Stimulated activated CD8-positive, alpha-beta memory T cell treated with anti-CD3 and anti-CD28 coated beads, Interleukin-7, amount 100 ng/mL, for 1 hour (primary cell): ENCODE data around the gene CLTC.
"Not testable (repeated sequence)": the region's sequence is repeated elsewhere in the genome, so short reads cannot be mapped to it uniquely, and the experiment has no call there.

Source experiments
- DNase-seq, 2 donors: peaks; one replicate each; pipeline ENCODE4 v3.0.0-alpha.2; 2020; ENCODE audit warnings: low read depth in 2 of 2

Gene CLTC

DNA sequence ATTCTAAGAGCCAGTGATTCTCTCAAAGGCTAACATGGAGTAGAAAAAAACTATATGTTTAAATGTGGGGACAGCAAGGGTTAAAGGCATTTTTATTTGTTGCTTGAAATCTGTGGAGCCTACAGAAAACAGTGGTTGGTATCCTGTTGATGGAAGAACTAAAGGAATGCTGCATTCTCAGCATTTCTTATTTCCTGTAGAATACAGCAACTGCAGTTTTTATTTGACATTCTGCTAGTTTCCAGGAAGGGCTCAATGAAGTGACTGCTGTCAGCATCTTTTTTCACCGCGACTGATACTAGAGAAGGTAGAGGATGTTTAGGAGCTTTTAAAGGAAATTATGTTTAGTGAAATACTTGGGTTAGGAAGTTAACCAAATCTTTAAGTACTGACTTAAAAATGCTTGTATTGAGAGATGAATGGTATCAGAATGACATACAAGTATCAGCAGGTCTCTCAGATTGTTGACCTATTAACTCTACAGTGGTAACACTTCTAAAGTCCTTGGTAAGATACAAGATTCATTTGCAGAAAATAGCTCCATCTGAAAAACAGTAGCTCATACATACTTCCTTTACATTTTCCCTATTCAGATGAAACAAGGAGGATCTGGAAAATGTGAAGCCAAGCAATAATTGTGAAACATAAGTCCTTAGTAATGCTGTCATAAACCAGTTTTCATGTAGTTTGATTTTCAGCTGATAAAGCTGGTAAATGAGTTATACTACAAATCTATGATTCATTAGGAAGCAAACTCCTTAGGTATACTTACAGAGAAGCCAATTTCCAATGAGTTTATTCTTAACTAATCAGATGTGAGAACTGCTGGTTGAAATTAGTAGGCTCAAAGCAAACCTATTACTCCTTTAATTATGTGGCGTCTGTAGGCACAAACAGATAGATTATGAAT lies 15.2 kb downstream of the CLTC start:
- DNase-seq, result no peak

DNA sequence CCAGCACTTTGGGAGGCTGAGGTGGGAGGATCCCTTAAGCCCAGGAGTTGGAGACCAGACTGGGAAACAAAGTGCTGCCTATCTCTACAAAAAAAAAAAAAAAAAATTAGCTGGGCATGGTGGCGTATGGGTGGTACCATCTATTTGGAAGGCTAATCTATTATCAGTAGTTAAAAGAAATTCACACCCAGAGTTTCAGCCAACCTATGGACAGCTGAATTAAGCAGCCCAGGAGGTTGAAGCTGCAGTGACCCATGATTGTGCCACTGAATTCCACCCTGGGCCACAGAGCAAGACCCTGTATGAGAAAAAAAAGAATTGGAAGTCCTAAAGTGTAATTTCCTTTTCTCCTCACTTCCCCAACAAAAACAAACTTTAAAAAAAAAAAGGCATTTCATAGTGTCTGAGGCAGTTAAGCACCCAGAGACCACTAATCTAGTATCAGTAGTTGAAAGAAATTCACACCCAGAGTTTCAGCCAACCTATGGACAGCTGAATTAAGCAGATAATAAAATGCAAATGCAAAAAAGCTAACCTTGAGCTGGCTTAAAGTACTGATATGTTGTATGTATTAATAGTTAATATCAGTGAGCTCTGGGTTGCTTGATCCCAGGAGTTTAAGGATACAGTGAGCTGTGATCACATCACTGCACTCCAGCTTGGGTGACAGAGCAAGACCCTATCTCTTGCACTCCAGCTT lies 18.1 kb downstream of the CLTC start:
- no peak for DNase-seq

DNA sequence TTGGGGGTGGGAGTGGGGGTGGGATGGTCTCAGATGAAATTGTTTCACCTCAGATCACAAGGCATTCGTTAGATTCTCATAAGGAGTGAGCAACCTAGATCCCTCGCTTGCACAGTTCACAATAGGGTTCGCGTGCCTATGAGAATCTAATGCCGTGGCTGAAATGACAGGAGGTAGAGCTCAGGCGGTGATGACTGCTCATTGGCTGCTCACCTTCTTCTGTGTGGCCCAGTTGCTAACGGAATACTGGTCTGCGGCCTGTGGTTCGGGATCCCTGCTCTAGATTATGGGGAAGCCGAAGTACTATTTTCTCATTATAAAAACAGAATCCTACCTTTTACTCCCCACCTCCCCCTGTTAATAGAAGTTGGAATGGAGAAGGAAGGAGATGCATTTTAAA lies 18.9 kb downstream of the CLTC start:
- DNase-seq, result no peak

DNA sequence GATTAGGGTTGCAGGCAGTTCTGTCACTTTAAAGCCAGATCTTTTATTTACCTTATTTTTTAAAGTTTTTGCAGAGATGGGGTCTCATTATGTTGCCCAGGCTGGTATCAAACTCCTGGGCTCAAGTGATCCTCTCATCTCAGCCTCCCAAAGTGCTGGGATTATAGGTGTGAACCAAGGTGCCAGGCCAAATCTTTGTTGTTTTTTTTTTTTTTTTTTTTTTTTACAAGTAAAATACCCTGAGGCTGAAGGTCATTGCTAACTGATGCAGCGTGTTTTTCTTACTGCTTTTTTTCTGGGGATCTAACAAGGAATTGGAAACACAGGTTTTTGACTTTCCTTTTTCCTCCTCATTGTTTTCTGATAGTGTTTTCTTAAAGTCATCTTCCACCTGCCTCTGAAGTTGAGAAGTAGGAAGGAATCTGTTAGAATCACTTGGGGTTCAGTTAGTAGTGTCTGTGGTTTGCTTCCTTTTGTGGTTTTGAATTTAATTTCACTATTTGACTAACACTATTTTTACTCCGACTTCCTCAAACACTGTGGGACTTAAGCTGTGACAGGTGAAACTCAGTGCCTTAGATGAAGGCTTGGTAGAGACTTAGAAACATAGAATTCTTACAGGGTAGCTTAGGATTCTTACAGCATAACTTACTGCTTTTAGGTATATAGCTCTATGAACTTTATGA lies 22.2 kb downstream of the CLTC start:
- no peak for DNase-seq

DNA sequence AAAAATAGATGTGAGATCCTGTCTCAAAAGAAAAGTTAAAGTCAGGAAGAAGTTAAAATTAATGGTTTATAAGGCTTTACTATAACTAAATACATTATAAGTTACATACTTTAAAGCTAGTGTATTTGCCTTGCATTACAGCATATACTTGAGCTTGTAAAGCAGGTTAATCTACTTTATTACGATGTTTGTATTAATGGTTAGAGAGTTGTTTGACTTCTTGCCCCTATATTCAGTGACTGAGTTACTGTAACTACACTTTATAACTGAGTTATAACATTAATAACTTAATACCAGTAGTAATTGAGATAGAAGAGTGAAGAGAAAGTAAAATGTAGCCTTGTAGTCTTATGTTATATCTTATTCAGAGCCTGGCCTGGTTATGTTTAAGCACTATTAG lies 22.9 kb downstream of the CLTC start:
- no peak for DNase-seq

DNA sequence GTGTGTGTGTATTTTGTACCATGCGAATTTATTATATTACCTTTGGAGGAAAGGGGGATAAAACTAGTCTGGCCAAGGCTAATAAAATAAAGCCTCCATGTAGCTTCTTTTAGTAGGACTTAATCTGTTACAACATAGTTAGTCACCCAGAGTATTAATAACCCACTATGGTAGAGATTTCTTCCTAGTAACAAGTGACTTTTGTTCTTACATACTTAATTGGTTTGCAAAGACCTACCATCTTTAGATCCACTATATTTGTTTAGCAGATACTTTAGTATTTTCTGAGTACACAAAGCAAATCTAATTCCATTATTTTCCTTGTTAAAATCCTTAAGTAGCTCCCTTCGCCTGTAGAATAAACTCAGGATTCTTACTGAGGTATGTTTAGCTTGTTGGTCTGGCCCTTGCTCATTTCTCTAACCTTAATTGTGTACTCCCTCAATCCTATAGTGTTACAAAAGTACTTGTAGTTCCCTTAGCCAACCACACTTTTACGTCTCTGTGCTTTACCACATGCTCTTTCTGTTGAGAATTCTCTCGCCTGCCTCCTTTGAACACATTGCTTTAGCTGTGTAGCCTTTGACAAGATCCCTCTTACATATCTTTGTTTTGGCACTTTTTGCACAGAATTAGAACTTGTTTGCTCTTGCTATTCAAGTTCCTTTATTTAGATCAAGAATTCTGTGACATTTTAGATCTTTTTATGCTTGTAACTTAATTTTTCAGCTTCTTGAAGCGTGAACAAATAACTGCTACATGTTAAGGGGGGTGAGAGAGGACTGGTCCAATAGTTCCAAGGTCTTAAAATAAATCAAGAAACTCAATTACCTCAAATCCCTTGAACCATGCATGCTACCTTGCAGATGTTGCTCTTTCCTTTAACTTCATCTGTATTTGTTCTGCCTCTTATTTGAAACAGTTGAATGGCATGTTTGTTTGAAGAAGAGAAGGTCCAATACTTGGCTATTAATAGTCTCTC lies 23.8 kb downstream of the CLTC start:
- DNase-seq, result no peak

DNA sequence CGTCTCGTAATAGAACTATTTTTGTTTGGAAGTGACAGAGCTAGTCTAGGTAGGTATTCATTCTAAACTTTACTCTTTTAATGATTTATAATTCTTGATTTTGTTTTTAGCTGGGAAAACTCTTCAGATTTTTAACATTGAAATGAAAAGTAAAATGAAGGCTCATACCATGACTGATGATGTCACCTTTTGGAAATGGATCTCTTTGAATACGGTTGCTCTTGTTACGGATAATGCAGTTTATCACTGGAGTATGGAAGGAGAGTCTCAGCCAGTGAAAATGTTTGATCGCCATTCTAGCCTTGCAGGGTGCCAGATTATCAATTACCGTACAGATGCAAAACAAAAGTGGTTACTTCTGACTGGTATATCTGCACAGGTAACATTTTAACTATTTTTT lies 27.6 kb downstream of the CLTC start:
- DNase-seq, result no peak

DNA sequence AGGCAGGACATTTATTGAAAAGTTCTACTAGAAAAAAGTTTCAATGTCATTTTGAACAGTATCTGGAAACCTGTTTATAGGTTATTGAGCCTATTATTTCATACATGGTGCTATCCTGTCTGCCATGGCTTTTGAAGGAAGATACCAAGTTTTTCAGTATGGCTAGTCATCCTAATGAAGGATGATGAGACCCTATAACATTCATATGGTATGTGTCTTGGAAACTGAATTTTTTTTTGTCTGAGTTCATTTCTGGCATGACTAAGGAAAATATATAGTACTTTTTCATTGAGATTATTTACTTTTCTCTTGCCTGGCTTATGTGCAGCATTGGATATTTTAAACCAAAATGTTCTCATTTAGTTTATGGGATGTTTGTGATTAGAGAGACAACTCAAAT lies 30.2 kb downstream of the CLTC start:
- DNase-seq, result no peak

DNA sequence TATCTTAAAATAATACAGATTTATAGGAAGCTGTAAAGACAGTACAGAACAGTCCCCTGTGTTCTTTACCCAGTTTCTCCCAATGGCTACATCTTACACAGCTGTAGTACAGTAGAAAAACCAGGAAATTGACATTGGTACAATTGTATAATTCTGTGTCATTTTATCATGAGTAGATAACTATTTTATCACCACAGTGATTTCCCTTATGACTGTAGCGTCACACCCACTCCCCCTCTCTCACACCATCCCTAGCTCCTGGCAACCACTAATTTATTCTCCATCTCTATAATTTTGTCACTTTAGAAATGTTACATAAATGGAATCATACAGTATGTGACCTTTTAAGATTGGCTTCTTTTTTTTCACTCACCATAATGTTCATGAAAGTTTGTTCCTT lies 30.9 kb downstream of the CLTC start:
- no peak for DNase-seq

DNA sequence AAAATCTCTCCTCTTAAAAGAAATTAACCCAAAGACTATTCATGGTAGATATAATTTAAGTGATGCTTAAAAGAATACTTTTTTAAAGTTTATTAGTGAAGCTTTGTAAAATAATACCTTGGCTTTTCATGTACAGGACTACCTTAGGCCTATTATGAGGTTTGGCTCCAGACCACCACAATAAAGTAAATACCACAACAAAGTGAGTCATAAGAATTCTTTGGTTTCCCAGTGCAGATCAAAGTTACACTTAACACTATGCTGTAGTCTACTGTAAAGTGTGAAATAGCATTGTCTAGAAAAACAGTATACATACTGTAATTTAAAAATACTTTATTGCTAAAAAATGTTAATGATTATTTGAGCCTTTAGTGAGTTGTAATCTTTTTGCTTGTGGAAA lies 31.7 kb downstream of the CLTC start:
- no peak for DNase-seq

DNA sequence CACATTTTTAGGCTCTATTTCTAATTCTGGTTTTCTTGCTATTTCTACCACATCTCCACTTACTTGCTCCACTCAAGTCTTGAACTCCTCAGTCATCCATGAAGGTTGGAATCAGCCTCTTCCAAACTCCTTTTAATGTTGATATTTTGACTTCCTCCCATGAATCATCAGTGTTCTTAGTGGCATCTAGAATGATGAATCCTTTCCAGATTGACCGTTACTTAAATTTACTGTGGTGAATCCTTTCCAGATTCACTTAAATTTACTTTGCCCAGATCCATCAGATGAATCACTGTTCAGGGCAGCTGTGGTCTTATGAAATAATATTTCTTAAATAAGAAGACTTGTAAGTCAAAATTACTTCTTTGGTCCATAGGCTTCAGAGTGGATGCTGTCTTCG lies 32.4 kb downstream of the CLTC start:
- DNase-seq, result no peak

DNA sequence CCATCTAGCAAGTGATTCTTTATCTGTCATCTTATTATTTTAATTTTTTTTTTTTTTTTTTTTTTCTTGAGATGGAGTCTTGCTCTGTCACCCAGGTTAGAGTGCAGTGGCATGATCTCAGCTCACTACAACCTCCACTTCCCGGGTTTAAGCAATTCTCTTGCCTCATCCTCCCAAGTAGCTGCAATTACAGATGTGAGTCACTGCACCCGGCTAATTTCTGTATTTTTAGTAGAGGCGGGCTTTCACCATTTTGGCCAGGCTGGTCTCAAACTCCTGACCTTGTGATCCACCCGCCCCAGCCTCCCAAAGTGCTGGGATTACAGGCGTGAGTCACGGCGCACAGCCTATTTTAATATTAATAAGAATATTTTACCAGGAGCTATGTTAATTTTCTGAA lies 36.9 kb downstream of the CLTC start:
- not testable (repeated sequence) for DNase-seq

DNA sequence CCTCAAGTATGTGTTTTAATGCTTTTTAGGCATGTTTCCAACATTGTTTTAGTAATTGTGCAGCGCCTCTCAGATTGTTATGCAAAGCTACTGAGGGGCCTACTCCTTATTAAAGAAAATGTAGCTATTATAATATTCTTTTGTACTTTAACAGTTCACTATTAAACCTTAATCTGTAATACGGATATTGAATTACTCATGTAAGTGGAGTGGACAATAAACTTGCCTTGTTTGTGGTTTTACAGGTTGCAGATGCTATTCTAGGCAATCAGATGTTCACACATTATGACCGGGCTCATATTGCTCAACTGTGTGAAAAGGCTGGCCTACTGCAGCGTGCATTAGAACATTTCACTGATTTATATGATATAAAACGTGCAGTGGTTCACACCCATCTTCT lies 46.5 kb downstream of the CLTC start:
- DNase-seq, result no peak

DNA sequence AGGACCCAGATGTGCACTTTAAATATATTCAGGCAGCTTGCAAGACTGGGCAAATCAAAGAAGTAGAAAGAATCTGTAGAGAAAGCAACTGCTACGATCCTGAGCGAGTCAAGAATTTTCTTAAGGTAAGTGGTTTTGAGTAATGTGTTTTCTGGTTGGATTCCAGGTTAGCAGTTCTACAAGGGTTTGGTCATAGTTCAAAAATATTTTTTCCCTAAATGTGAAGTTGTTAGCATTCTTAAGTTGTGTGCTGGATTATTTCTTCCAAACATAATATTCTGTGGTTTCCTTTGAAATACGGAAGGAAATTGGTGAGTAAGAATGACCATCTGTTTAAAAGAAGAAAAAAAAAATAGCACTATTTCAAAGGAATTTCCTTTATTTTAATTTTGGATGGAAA lies 49.1 kb downstream of the CLTC start:
- no peak for DNase-seq

DNA sequence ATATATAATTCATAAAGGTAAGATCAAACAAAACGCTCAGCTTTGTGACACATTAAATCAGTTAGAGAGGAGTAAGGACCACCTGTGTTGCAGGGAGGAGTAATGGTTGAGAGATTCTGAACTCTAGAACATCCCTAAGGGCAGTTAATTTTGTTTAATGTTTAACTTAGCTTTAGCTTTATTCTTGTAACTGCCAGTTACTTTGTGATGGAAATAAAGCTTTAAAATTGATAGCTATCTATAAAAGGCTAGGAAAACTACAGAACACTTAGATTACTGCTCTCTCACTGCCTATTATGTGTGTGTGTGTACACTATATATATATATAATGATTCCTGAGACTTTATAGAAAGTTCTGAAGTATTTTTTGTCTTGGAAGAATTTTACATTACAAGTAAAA lies 49.7 kb downstream of the CLTC start:
- no peak for DNase-seq

DNA sequence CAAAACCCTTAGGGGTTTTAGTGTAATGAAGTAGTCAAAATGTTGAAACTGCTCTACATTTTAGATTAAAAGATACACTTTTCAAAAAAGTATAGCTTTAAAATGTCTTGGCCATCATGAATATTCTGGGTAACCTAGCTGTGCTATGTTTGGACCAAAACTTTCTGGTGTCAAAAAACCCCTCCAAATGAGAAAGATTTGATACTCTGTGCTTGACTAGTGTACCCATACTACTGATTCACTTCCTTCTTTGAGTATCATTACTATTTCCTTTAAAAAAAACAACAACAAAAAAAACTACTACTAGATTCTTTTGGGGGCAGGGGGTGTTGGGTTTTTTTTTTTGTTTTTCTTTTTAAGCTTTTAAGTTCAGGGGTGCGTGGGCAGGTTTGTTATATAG lies 50.2 kb downstream of the CLTC start:
- DNase-seq, result no peak

DNA sequence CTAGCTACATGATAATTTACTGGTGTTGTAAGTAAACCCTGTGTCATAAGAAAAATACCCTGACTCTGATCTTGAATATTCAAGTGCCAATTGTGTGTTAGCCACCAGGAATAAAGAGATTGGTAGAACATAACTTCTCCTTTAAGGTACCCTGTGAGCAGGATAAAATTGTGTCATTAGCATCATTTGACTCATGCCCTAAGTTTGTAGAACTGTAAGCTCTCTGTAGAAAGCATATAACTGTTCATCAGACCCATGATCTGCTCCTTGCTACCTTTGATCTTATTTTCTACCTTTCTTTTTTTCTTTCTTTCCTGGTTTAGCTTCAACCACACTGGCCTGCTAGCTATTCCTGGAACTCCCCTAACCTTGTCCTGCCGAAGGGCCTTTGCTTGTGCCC lies 51.7 kb downstream of the CLTC start:
- DNase-seq, result no peak

DNA sequence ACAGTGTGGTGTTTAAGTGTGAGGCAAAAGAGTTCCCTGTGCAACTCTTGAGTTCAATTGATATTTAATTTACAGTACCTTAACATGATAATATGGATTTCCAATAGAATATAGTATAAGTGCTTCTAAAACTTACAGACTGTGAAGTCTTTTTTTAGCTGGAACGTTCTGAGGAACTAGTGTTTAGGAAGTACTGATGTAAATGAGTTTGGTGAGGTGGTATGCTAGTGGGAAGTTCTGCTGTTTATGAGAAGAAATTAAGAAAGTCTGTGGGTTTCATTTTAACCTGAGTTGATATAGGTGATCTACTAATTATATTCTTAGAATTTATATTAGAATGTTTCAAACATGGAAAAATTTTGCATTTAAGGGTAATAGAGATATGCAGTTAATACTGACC lies 55.5 kb downstream of the CLTC start:
- DNase-seq, result no peak

DNA sequence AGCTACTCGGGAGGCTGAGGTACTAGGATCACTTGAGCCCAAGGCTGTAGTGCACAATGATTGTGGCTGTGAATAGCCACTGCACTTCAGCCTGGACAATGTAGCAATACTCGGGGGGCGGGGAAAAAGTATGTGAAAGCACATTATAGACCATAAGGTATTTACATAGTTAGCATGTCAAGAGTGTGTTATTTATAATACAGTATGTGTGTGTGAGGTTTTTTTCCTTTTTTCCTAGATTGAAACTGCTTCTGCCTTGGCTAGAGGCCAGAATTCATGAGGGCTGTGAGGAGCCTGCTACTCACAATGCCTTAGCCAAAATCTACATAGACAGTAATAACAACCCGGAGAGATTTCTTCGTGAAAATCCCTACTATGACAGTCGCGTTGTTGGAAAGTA lies 57.0 kb downstream of the CLTC start:
- DNase-seq, result no peak

DNA sequence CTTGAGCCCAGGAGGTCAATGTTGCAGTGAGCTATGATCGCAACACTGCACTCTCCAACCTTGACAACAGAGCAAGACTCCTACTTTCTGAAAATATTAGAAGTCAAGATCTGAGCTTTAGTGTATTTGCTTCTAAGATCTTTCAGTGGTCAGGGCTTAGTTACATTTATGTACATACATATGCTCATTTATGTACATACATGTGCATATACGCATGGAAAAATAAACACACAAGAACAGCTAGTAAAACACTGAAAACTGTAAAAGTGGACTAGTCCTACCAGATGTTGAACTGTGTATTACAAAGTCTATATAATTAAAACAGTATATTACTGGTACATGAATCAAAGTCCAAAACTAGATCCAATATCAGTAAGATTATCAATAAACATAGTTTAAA lies 59.2 kb downstream of the CLTC start:
- no peak for DNase-seq

DNA sequence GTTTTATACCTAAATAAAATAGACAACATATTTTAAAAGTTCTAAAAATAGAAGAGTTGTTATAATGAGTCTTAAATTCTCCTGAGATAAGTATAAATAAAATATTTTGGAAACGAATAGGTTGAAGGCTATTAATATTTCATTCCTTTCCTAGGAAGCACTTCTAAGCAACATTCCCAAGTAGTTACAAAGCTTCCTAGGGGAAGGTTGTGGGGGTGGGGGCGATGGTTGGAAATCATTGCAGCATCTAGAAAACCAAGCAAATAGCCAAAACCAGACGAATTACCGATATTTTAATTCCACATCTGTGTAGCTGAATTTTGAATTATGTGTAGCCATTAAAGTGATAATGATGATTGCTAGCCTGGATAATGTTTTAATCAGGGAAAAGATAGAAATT lies 60.6 kb downstream of the CLTC start:
- DNase-seq, result no peak

DNA sequence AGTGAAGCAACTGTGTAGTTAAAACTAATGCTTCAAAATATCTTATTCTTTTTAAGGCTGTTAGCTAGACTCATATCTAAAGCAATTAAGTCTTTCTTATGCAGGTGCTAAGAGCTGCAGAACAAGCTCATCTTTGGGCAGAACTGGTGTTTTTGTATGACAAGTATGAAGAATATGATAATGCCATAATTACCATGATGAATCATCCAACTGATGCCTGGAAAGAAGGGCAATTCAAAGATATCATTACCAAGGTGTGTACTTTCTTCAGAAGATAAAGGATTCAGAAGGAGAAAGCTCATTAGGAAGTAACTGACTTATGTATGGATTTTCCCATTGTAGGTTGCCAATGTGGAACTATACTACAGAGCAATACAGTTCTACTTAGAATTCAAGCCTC lies 63.6 kb downstream of the CLTC start:
- no peak for DNase-seq
